ENCODE data around the gene IRF2BP2.

Gene IRF2BP2

GRCh38 chr1:234627009-234627950, 17.3 kb upstream of the IRF2BP2 start:
- H3K4me3 ChIP-seq (ENCODE audit: low read depth, low read length) = no peak overlapping the region
- DNase-seq (ENCODE audit: low read depth) = no peak
- TF ChIP-seq CTCF (IDR thresholded peaks at IDR 0.05; ENCODE audit: low read depth, low read length, missing control alignments) = no peak

DNA sequence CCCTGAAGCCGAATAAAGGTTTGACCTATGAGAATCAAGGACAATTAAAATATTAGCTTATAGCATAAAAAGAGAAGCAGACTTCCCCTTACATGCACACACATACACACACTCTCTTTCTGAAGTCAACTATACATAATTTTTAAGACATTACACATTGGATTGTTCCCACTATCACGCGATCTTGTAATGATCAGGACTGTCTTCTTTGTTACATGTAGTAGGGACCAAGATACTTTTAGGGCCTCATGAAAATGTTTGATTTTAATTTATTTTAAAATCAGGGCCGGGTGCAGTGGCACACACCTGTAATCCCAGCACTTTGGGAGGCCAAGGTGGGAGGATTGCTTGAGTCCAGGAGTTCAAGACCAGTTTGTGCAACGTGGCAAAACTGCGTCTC, 16.4 kb upstream of the IRF2BP2 start:
- no peak for DNase-seq (ENCODE audit: low read depth)
- TF ChIP-seq CTCF (IDR thresholded peaks at IDR 0.05; ENCODE audit: low read depth, low read length, missing control alignments) = no peak
- no peak overlapping the region for H3K4me3 ChIP-seq (ENCODE audit: low read depth, low read length)

DNA sequence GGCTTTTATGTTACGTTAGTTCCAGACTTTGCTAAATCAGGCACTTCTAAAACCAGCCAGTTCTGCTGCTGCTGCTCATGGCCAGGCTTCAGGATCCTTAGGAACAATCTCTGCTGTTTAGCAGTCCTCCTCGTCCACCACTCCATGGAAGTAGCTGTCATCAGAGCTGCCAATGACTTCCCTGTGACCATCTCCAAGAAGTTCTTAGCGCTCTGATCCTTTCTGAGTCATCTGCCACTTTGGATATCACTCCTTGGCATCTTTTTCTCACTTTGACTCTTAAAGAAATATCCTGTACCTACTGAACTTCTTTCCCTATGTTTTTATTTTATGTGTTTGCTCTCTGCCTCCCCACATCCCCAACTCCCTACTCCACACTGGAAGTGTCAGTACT, 14.7 kb upstream of the IRF2BP2 start:
- H3K4me3 ChIP-seq (ENCODE audit: low read depth, low read length) = no peak overlapping the region
- TF ChIP-seq CTCF (IDR thresholded peaks at IDR 0.05; ENCODE audit: low read depth, low read length, missing control alignments) = no peak
- DNase-seq (ENCODE audit: low read depth) = no peak

DNA sequence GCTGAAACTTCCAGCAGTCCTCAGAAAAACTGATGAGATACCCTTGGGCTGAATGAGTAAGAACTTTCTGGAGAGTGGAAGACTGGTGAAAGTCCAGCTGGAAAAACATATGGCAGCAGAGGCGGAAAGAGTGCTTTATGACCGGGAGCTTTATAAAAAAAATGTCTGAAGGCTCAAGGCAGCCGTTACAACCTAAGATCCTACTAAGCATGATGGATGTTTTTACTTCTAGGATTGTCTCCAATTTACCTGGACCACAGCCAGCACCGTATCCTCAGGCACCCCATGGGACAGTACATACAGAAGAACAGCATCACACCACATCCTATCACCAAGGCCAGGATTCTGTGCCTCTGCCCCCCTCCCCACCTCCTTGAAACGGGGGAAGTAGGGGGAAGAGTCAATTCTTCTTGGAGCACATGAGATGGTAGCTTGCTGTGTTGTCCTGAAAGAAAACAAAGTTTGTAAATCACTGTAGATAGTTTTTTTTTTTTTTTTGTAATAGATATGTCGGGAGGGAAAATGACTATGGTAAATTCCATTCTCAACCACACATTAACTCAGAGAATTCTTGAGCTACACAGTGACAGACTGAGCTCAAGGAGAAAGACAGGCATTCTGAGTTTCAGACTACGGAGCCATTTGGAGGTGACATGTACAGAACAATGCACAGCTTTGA, 11.8 kb upstream of the IRF2BP2 start:
- no peak overlapping the region for H3K4me3 ChIP-seq (ENCODE audit: low read depth, low read length)
- DNase-seq (ENCODE audit: low read depth) = no peak
- TF ChIP-seq CTCF (IDR thresholded peaks at IDR 0.05; ENCODE audit: low read depth, low read length, missing control alignments) = no peak

DNA sequence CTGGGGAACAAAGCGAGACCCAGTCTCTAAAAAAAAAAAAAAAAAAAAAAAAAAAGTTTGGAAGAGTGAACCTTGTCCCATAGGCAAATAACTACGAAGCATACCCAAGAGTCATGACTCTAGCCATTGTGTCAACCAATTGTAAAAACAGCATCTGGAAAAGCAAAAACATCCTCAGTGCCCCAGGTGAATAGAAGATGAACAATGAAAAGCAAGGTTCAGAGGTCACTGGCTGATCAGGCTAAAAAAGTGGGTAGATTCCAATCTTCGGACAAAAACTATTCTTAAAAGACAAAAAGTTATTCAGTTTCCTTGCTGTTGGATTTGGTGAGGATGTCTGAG, 11.1 kb upstream of the IRF2BP2 start:
- H3K4me3 ChIP-seq (ENCODE audit: low read depth, low read length) = no peak overlapping the region

More for the DNA sequence above, 11.1 kb upstream of the IRF2BP2 start:
- no peak for DNase-seq (ENCODE audit: low read depth)
- no peak for TF ChIP-seq CTCF (IDR thresholded peaks at IDR 0.05; ENCODE audit: low read depth, low read length, missing control alignments)
